G401 (cell line): Measurements from ENCODE around the gene PUS7. TPM values are rescaled to one million over a fixed set of nuclear protein-coding genes. Genes with fewer than 3 reads are reported as not detected.
"Not testable (repeated sequence)": the region's sequence is repeated elsewhere in the genome, so short reads cannot be mapped to it uniquely, and the experiment has no call there.

ENCODE experiments used
- DNase-seq: peaks from one replicate; pipeline ENCODE4 v3.0.0-alpha.2; 2015; ENCODE audit warnings: low spot score
- in situ Hi-C: cut with HindIII; loops from 2 replicates; pipeline ENCODE4 v1.10.0; 2016; ENCODE audit warnings: low sequenced_read_pairs, mixed read lengths
- total RNA-seq: library from RNA; depleted of rRNA; stranded (reverse); fragments of >200 nt; shearing (Covaris generic); gene quantifications from 2 replicates; pipeline ENCODE4 v1.2.3, GENCODE V29; 2014; rRNA removed

Gene PUS7
- total RNA-seq, result 34.0 and 48.9 TPM in 2 replicates

DNA sequence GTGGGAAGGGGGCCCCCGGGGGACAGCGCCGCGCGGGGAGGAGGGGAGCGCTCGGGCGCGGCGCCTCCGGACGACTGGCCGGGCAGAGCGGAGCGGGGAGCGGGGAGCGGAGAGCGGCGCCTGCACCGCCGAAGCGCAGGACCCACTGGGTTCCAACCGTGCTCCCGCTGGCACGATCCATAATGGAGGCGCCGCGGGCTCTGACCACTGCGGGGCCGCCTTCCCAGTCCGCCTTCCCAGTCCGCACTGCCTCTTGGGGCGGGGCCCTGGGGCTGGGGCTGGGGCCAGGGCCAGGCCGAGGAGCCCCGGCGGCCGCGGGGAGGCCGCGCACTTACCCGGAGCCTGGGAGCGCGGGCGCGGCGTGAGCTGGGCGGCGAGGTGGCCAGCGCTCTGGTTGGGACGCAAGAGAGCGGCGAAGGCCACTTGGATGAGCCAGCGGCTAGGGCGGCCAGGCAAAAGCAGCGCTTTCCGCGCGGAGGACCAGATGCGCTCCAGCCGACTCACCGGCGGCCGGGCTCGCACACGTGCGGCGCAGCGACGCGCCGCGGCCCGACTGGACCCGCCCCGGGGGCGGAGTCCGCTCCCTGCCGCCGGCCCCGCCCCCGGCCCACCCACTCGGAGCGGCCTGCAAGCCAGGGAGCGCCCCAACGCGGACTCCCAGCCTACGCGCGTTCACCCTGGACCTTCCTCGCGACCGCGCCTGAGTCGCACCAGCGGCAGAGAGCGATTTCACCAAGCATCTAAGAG is at the start of gene PUS7:
TSS of gene PUS7 (minus strand) at position 555 of the 747 bp plus-strand sequence. CDS start 13,759 bp downstream, outside the sequence.
- peak; percentile 91 for DNase-seq
- in situ Hi-C loops, result no loop called here

GRCh38 chr7:105567821-105568220 is 45.8 kb upstream of the PUS7 start:
- in situ Hi-C loops, result no loop called here
- DNase-seq, result no peak

DNA sequence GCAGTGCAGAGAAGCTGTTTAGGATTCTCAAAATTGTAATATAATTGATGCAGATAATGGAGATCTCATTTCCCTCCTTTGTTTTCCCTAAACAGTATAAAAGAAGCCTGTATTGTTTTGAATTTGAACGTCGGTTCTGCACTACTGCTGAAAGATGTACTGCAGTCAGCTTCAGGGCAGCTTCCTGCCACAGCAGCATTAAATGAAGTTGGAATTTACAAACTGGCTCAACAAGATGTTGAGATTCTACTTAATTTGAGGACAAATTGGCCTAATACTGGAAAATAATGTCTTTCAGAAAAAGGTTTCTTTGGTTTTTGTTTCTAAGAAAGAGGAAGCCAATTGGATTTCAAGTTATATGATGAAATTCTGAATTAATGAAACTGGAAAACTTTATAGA is 45.0 kb upstream of the PUS7 start:
- in situ Hi-C loops, result no loop called here
- DNase-seq, result no peak

- in situ Hi-C loops, result no loop called here
- no peak for DNase-seq
Observed at GRCh38 chr7:105565190-105565589, 43.1 kb upstream of the PUS7 start.

DNA sequence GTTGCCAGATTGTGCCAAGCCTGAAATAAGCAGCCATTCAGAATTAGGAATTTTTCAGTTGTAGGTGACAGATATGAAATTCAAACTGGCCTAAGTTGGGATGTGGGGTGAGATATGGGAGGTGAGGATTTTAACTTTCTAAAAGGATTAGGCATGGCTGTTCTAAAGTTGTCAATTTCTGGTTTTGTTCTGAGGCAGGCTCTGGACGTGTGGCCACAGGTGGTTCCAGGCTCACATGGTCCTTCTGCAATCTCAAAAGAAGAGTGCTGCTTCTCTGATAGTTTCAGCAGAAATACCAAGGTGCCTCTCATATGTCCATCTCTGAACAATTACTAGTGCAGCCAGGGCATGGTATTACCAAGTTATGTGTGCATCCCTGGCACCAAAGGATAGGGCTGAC is 37.9 kb upstream of the PUS7 start:
- in situ Hi-C loops, result no loop called here
- no peak for DNase-seq

DNA sequence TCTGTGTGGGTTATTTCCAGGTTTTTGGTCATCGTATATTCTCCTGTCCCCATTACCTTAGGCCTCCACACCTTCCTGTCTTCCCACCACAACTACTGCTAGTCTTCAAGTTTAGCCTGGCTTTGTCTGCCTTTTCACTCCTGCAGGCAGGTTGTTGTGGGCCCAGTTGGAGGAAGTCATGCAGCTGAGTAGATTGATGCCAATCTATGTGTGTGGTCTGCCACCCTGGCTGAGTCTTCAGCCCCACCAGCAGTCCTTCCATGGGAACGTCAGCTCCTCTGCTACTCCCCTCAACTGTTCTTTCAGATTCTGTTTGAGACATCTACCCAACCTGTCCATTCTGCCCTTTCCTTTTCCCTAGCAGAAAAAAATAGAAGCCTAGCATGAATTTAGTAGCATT is 16.3 kb upstream of the PUS7 start:
- in situ Hi-C loops, result no loop called here
- DNase-seq, result no peak

DNA sequence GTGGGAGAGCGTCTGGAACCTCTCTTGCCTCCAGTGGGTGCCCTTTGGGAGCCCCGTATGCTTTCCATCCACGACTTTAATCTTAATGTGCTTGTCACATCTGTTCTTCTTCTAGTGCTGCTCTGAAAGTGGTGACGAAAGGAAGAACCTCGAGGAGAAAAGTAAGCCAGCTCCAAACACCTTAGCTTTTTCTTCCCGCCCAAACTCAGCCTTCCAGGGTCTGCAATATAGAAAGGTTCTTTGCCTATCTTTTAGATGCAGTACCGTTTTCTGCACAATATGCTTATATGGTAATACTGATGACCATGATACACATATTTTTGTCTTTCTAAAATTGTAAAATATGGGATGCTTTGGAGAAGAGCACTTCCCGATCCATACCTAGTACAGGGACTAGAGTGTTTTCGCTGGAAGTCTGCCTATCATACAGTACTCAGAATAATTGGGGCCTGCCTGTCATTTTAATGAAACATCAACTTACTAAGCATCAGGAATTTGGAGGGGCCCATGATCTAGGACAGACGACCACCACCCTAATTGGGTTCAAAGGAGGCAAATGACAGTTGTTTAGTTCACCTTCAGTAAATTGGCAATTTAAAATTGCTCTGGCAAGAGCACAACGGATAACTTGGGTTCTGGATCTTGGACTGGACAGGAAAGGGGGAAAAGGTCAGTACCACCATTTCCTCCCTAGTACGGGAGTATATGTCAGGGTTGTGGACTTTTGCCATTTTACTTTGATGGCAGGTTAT is 10.8 kb upstream of the PUS7 start:
- DNase-seq, result no peak
- in situ Hi-C loops, result no loop called here

DNA sequence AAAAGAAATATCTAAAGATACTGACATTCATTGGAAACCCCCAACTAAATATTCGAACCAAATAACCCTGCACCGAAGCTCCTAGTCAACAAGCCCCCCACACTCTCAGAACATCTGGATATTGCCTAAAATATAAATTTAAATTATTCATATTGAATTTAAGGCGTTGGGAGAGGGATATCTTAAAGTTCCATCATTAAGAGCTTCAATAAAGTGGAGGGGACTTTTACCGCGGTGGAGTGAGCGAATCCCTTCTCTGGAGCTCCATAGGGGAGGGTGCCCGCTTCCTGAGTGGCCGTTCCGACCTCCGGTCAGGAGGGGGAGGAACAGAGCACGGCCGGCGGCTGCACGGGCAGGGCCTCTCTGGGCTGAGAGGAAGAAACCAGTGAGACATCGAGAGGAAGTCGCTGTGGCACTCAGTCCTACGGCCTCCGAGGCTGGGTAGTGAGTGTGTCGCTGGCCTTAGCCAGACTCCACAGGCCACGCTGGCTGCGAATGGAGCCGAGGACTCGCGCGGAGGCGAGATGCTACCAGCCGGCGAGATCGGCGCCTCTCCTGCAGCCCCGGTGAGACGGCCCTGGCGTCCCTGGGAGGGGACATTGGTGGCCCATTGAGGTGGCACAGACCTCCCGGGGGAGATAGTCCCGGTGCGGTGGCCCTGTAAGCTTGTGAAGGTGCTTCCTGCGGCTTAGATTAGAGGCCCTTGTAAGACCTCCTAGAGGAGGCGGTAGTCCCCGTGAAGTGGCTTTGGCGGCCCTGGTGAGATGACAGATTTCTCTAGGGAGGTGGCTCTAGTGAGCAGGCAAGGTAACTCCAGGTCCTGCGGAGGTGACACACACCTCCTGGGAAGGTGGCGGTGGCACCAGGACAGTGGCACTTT is 10.0 kb upstream of the PUS7 start, which contains the start of gene RINT1:
TSS of gene RINT1 (plus strand) at position 410 of the 880 bp plus-strand sequence. CDS start at position 525, 115 bp downstream.
- in situ Hi-C loops, result no loop called here
- peak; percentile 94 for DNase-seq

GRCh38 chr7:105530546-105530945 is 8.5 kb upstream of the PUS7 start:
- no peak for DNase-seq
- in situ Hi-C loops, result no loop called here

GRCh38 chr7:105530126-105530525 is 8.1 kb upstream of the PUS7 start:
- no peak for DNase-seq
- in situ Hi-C loops, result no loop called here

GRCh38 chr7:105527737-105528136 is 5.7 kb upstream of the PUS7 start:
- in situ Hi-C loops, result not testable (repeated sequence)

DNA sequence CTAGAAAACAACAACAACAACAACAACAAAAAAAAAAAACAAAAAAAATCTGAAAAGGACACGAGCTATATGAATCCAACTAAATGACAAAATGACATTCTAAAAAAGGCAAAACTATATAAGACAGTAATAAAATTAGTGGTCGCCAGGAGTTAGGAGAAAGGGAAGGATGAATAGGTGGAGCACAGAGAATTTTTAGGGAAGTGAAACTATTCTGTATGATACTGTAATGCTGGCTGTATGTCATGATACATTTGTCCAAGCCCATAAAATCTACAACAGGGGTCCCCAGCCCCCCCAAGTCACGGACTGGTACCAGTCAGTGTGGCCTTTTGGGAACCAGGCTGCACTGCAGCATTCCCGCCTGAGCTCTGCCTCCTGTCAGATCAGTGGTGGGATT is 2.8 kb upstream of the PUS7 start:
- DNase-seq, result no peak
- in situ Hi-C loops, result no loop called here

More at GRCh38 chr7:105527737-105528136, 5.7 kb upstream of the PUS7 start:
- DNase-seq, result not testable (repeated sequence)

GRCh38 chr7:105524423-105524822 is 2.4 kb upstream of the PUS7 start:
- in situ Hi-C loops, DNase-seq: not testable (repeated sequence)

DNA sequence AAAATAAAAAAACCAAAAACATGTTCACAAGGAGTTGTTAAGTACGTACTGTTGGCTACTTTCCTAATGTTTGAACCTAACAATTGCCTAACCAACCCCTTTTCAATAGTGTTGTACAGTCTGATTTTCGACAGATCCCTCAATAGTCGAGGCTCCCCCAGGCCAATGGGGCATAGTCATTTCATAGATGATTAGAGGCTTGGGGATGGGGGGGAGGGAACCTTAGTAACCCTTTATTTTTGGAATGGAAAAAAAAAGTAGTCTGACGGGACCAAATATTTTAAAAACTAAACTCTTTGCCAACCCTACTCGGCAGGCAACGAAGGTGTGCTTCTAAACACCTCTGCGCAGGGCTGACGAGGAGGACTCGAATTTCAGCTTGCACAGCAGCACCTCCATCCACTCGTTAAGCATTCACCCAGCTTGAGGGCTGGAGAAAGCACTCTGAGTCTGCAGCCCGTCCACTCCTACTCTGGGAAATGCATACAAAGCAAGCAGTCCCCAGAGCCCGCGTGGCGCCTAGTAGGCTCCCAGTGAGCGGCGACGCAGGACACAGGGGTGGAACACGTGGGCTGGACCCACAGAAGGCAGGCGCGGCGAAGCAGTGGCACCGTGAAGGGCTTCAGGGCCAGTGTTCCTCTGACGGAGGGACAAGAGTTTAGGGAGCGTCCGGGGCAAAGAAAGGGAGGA is 899 bp downstream of the PUS7 start:
- peak; percentile 48 for DNase-seq
- in situ Hi-C loops, result no loop called here

GRCh38 chr7:105520620-105521019 is 1.5 kb downstream of the PUS7 start:
- DNase-seq, in situ Hi-C loops: not testable (repeated sequence)

GRCh38 chr7:105519353-105519752 is 2.7 kb downstream of the PUS7 start:
- in situ Hi-C loops, result no loop called here
- no peak for DNase-seq

- in situ Hi-C loops, DNase-seq: not testable (repeated sequence)
Observed at GRCh38 chr7:105515610-105516009, 6.5 kb downstream of the PUS7 start.

DNA sequence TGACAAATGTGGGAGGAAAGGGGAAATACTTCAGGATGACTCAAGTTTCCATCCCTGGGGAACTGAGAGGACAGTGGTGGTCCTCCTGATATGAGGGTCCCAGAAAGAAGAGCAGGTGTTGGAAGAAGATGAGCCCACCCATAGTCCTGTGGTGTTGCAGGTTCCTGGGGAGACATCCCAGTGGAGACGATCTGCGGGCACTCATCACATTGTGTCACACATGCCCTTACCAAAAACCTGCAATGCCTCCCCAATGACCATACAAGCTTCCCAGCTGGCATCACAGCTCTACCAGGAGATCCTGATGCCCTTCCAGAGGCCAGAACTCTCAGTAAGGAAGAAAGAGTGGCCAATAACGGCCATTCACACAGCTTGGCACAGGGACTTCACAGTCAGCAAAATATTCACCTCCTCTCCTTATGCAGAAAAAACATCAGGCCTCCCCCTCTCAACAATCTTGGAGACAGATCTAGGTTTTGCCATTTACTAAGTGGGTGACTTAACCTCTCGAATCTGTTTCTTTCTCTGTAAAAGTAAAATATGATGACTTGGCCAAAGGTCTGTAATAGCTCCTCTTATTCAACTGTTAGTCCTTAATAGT is 9.0 kb downstream of the PUS7 start:
- DNase-seq, result no peak
- in situ Hi-C loops, result no loop called here
